Smooth muscle cell (in vitro differentiated cells): ENCODE measurements around the gene LPAR5. TPM values are rescaled to one million over a fixed set of nuclear protein-coding genes. Genes with fewer than 3 reads are reported as not detected.

Source experiments
- DNase-seq: peaks from one replicate; lab custom pipeline; 2025; ENCODE audit not compliant: unreplicated experiment; lab: John Stamatoyannopoulos, UW
- H2AFZ ChIP-seq: fragments of 200-600 bp; sonication (generic); 2 replicates; pipeline ENCODE4 v1.6.0; 2016; ENCODE audit warnings: antibody characterized with exemption, low read depth, mild to moderate bottlenecking
- H3F3A ChIP-seq: fragments of 200-600 bp; sonication (generic); 2 replicates; pipeline ENCODE4 v1.6.0; 2017; ENCODE audit warnings: antibody characterized with exemption, low read depth
- H3K27ac ChIP-seq: fragments of 200-600 bp; sonication (generic); 2 replicates; pipeline ENCODE4 v1.5.1; 2016; ENCODE audit warnings: low read depth, mild to moderate bottlenecking
- H3K27me3 ChIP-seq: fragments of 200-600 bp; sonication (generic); 2 replicates; pipeline ENCODE4 v1.6.1; 2016; ENCODE audit warnings: low read depth, mild to moderate bottlenecking
- H3K36me3 ChIP-seq: fragments of 200-600 bp; sonication (generic); 2 replicates; pipeline ENCODE4 v1.5.1; 2016; ENCODE audit warnings: low read depth
- H3K4me1 ChIP-seq: fragments of 200-600 bp; sonication (generic); 2 replicates; pipeline ENCODE4 v1.5.1; 2016; ENCODE audit warnings: low read depth
- H3K4me2 ChIP-seq: fragments of 200-600 bp; sonication (generic); 2 replicates; pipeline ENCODE4 v1.6.0; 2016; ENCODE audit warnings: mild to moderate bottlenecking
- H3K4me3 ChIP-seq: fragments of 200-600 bp; sonication (generic); 2 replicates; pipeline ENCODE4 v1.5.1; 2016; ENCODE audit warnings: mild to moderate bottlenecking
- H3K79me2 ChIP-seq: fragments of 200-600 bp; sonication (generic); 2 replicates; pipeline ENCODE4 v1.6.0; 2016; ENCODE audit warnings: low read depth, mild to moderate bottlenecking
- H3K9ac ChIP-seq: fragments of 200-600 bp; sonication (generic); 2 replicates; pipeline ENCODE4 v1.6.0; 2016; ENCODE audit warnings: low read depth
- H3K9me3 ChIP-seq: fragments of 200-600 bp; sonication (generic); replicated peaks from 2 replicates; pipeline ENCODE4 v1.5.1; 2016; ENCODE audit warnings: low read depth
- H4K20me1 ChIP-seq: fragments of 200-600 bp; sonication (generic); 2 replicates; pipeline ENCODE4 v1.6.0; 2016; ENCODE audit warnings: low read depth
- WGBS: methylation state at CpG from one replicate; pipeline ENCODE4 v1.1.7; 2016; ENCODE audit warnings: low lambda C conversion rate; 5-methylcytosine and 5-hydroxymethylcytosine counted together
- polyA plus RNA-seq: library from polyadenylated mRNA; unstranded; fragments of >200 nt; fragmentation: Nextera tagmentation; extraction: Ambion mirVana; gene quantifications from 2 replicates; pipeline ENCODE4 v1.2.1, GENCODE V29; 2016
- total RNA-seq: library from RNA; depleted of rRNA; stranded (reverse); fragments of >200 nt; gene quantifications from 2 replicates; pipeline ENCODE4 v1.2.3, GENCODE V29; 2014
- TF ChIP-seq, protein P1 (sequence below): fragments of 200-600 bp; sonication (generic); IDR thresholded peaks from 2 replicates; pipeline ENCODE4 v1.5.1; 2017; ENCODE audit warnings: borderline replicate concordance, mild to moderate bottlenecking, antibody characterized with exemption; ENCODE audit not compliant: insufficient read depth, poor library complexity, severe bottlenecking

LPAR5 gene
- total RNA-seq (2.0 and 4.4 TPM in 2 replicates), polyA plus RNA-seq (1.3 and 1.8 TPM in 2 replicates)

DNA sequence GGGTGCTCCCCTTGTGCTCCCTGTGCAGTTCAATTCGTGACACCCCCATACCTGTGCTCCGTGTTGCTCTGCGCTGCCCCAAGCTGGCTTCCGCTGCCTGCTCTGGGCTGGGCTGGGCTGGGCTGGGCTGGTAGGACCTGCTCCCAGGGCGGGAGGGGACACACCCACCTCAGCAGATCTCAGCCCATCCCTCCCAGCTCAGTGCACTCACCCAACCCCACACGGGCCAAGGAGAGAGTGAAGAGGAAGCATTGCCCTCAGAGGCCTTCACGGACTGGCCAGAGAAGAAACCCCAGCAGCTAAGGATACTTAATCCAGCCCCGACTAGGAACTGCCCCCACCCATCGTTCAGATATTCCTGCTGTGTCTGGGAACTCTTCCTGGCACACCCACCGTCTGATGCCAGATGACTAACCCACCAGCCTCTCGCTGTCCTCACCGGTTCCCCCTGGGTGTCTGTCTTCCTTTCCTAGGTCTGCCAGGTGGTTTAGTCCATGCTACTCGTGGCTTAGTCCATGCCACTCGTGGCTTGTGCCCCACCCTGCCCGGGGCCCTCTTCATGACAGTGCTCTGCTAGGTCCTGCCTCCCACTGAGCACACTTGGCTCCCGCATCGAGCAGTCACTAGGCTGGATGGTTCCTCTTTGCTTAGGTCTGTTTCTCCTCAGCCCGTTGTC lies at the start of gene LPAR5:
TSS of gene LPAR5 (minus strand) at position 104 of the 676 bp plus-strand sequence. CDS start 14,711 bp downstream, outside the sequence.
- H3K27me3 ChIP-seq: no peaks in the 10 kb centered on the region
- peak within 1 kb of the TSS; percentile 64 for H3K27ac ChIP-seq
- no peak for DNase-seq
- H3K36me3 ChIP-seq: no peaks in the 10 kb centered on the region
- H3K4me1 ChIP-seq: peaks cover 18% of the 10 kb centered on the region
- H3K4me3 ChIP-seq: peak within 1 kb of the TSS; percentile 6
- H3K79me2 ChIP-seq: no peaks in the 10 kb centered on the region
- peak within 1 kb of the TSS; percentile 79 for H3K4me2 ChIP-seq
- no peaks in the 10 kb centered on the region for H3F3A ChIP-seq
- H2AFZ ChIP-seq: peak within 1 kb of the TSS; percentile 54
- WGBS: 31% methylated on average over 16 of the region's 18 CpGs
- no peaks in the 10 kb centered on the region for H3K9me3 ChIP-seq
- peak within 1 kb of the TSS; percentile 34 for H3K9ac ChIP-seq
- TF ChIP-seq, protein P1, sequence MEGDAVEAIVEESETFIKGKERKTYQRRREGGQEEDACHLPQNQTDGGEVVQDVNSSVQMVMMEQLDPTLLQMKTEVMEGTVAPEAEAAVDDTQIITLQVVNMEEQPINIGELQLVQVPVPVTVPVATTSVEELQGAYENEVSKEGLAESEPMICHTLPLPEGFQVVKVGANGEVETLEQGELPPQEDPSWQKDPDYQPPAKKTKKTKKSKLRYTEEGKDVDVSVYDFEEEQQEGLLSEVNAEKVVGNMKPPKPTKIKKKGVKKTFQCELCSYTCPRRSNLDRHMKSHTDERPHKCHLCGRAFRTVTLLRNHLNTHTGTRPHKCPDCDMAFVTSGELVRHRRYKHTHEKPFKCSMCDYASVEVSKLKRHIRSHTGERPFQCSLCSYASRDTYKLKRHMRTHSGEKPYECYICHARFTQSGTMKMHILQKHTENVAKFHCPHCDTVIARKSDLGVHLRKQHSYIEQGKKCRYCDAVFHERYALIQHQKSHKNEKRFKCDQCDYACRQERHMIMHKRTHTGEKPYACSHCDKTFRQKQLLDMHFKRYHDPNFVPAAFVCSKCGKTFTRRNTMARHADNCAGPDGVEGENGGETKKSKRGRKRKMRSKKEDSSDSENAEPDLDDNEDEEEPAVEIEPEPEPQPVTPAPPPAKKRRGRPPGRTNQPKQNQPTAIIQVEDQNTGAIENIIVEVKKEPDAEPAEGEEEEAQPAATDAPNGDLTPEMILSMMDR: no peak
- H4K20me1 ChIP-seq: no peaks in the 10 kb centered on the region

DNA sequence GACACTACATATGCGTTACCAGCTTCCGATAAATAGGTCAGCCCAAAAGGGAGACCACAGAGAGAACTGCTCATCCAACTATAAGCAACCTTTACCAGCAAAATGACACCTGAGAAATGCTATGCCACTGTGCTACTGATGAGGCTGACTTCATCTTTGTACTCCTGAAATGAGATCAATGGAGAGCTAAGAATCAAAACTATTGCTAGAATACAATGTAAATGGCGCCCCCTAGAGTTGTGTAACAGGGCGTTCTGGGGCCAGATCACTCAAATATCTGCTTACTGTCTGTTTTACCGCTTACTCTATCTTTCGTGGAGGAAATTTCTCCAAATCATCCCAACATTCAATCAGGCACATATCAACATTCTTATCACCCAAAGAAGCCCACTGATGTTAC lies 48.9 kb upstream of the LPAR5 start:
- H3K4me2 ChIP-seq: no peak overlapping the region
- H3F3A ChIP-seq: no peaks in the 10 kb centered on the region
- H3K9ac ChIP-seq: no peak overlapping the region
- H3K4me1 ChIP-seq: peaks cover 15% of the 10 kb centered on the region
- WGBS: 67% methylated on average over 6 of the region's 6 CpGs
- no peaks in the 10 kb centered on the region for H3K9me3 ChIP-seq
- no peak overlapping the region for H3K4me3 ChIP-seq
- H3K79me2 ChIP-seq: peaks cover 97% of the 10 kb centered on the region
- H3K27ac ChIP-seq: no peak overlapping the region
- H3K36me3 ChIP-seq: no peaks in the 10 kb centered on the region
- peaks cover 65% of the 10 kb centered on the region for H4K20me1 ChIP-seq
- TF ChIP-seq, protein P1: peak; percentile 45
- no peak for DNase-seq
- H2AFZ ChIP-seq: no peak overlapping the region
- no peaks in the 10 kb centered on the region for H3K27me3 ChIP-seq

GRCh38 chr12:6676962-6677361 lies 41.2 kb upstream of the LPAR5 start:
- H3K27me3 ChIP-seq: no peaks in the 10 kb centered on the region
- H3F3A ChIP-seq: no peaks in the 10 kb centered on the region
- no peak overlapping the region for H3K4me3 ChIP-seq
- H3K27ac ChIP-seq: no peak overlapping the region
- 96% methylated on average over 5 of the region's 5 CpGs for WGBS
- H3K9me3 ChIP-seq: no peaks in the 10 kb centered on the region
- TF ChIP-seq, protein P1: no peak
- peaks cover 45% of the 10 kb centered on the region for H4K20me1 ChIP-seq
- H3K4me2 ChIP-seq: no peak overlapping the region
- no peak overlapping the region for H3K9ac ChIP-seq
- peaks cover 31% of the 10 kb centered on the region for H3K36me3 ChIP-seq
- H3K4me1 ChIP-seq: no peaks in the 10 kb centered on the region
- peaks cover 39% of the 10 kb centered on the region for H3K79me2 ChIP-seq
- no peak overlapping the region for H2AFZ ChIP-seq
- DNase-seq: no peak

DNA sequence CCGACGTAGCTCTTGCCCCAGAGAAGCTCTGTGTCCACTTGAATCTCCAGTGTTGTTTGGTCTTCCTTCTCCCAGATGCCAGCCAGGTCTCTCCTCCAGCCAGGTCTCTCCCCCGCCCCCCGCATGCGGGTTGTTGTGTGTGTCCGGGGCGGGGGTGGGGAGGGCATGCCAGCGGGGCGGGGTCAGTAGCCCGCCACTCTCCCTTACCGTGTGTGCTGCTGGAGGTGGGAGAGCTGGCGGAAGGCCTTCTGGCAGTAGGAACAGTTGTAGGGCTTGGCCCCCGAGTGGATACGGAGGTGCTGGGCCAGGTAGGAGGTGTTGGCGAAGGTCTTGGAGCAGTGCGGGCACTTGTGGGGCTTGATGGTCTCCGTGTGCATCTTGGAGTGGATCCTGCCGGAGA lies 36.4 kb upstream of the LPAR5 start:
- peaks cover 7% of the 10 kb centered on the region for H3F3A ChIP-seq
- H3K27ac ChIP-seq: no peak overlapping the region
- H3K36me3 ChIP-seq: peaks cover 39% of the 10 kb centered on the region
- H3K79me2 ChIP-seq: peaks cover 11% of the 10 kb centered on the region
- H4K20me1 ChIP-seq: peaks cover 15% of the 10 kb centered on the region
- no peak overlapping the region for H3K9ac ChIP-seq
- H3K4me3 ChIP-seq: no peak overlapping the region
- TF ChIP-seq, protein P1: no peak
- H3K9me3 ChIP-seq: no peaks in the 10 kb centered on the region
- no peaks in the 10 kb centered on the region for H3K4me1 ChIP-seq
- WGBS: 95% methylated on average over 18 of the region's 18 CpGs
- no peak overlapping the region for H3K4me2 ChIP-seq
- DNase-seq: no peak
- no peaks in the 10 kb centered on the region for H3K27me3 ChIP-seq
- no peak overlapping the region for H2AFZ ChIP-seq
